RCC 7860 (cell line): Measurements from ENCODE around the gene KCNN3.
"Not testable (repeated sequence)": the region's sequence is repeated elsewhere in the genome, so short reads cannot be mapped to it uniquely, and the experiment has no call there.

ENCODE experiments used
- DNase-seq: peaks from one replicate; pipeline ENCODE4 v3.0.0-alpha.2; 2015; ENCODE audit warnings: low spot score
- FAIRE-seq: peaks from 2 replicates; lab custom pipeline; 2012; peaks lifted over from hg19 to GRCh38; lab: Jason Lieb, UNC

KCNN3 gene

DNA sequence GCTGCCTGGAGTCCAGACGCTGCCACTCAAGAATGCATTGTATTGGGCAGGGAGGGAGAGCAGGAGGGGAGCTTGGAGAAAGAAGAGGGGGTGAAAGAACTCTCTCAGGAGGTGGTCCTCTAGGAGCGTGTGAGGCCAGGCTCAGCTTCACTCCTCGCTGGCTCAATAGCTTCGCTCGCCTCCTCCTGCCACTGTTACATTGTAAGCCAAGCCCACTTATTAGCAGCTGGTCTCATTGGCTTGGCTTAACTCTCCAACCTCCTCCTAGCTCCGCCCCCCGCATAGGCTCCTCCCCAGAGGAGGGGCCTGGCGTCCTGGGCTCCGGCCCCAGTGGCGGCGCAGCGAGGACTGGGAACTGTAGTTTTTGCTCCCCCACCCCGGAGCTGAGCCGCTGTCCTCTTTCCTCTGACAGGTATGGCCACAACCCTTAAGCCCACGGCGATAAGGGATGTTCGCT, at the start of gene KCNN3:
TSS of gene KCNN3 (minus strand) at position 167 of the 457 bp plus-strand sequence. CDS start 317 bp downstream, outside the sequence.
- no peak for FAIRE-seq

DNA sequence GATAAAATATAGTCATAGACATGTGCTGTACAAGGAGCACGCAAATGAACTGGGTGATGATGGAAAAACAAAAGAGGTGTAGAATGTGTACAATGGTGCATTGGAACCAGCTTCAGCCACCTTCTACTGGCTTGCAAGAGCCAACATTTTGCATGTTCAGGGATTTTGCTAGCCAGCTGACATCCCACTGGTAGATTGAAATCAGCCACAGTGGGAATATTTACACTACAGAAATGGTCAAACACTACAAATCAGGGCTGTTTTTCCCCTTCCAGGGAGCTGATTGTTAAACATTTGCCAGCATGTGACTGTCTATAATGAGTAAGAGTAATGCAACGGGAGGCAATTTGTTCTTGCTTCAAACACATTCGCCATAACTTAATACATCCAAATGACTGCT, 43.2 kb upstream of the KCNN3 start:
- DNase-seq = no peak
- FAIRE-seq = no peak

More for the DNA sequence above, at the start of gene KCNN3:
- no peak for DNase-seq

DNA sequence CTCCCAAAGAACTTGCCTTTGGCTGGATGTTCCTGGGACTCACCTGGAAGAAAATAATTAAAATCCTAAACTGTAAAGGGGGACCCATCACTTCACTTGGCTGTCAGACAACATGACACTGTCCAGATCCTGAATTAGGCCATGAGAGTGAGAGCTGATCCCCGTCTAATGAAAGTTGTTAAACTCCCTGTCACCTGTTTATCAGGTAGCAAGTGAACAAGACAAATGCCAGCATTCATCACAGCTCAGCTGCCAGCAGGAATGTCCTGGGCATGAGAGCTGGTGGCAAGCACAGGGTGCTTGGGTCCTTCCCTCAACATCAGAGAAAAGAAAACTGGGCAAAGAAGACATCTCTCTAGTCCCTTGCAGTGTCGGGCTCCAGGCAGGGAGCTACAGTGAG, 42.7 kb upstream of the KCNN3 start:
- DNase-seq (no peak), FAIRE-seq (no peak)

DNA sequence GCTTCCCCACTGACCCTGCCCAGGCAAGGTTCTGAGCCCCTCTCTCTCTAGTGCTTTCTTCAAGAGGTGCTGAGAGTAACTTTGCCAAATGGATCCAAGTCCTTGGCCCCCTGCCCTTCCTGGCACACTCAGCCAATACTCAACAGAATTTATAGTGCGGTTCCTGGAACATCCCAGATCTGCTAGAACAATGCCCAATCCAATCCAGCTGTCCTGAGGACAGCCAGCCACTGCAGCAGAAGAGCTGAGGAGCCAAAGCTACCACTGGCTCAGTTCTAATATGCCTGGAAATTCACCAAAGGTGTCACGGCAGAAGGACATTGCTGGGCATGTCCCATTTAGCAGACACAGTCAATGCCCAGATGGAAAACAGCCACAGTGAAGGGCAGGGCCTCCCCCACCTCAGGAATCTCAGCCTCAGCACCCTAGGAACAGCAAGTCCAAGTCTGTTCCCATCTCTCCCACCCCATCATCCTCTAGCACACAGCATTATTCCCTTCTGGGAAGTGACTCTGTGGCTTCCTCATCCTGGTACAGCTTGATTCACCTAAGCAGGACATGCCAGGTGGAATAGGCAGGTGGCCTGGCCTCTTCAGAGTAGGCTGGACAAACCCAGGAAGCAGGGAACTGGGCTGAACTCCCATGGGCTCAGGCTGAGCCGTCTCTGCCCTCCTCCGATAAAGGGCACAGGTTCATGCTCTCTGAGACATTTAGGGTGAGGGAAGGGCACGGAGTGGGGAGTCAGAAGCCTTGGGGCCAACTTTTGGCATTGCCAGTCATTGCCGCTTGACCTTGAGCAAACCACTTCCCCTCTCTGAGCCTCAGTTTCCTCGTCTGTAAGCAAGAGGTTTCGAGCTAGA, 41.8 kb upstream of the KCNN3 start:
- no peak for FAIRE-seq
- no peak for DNase-seq

DNA sequence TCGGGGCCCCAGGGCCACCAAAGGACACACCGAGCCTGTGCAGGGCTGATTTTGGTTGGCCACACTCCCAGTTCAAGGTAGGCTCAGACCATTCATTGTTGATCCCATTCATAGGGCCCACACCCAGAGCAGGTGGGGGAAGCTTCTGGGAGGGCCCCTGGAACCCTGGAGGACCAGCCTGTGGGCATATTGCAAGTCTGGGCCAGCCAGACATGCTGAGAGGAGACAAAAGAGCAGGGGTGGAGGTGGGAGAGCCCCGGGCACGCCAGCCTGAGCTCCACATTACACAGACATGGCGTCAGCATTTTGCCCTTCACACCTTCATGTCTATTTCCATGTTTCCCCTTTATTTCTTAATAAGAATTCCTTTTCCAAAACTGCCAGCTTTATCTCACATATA, 40.8 kb upstream of the KCNN3 start:
- DNase-seq (no peak), FAIRE-seq (no peak)

DNA sequence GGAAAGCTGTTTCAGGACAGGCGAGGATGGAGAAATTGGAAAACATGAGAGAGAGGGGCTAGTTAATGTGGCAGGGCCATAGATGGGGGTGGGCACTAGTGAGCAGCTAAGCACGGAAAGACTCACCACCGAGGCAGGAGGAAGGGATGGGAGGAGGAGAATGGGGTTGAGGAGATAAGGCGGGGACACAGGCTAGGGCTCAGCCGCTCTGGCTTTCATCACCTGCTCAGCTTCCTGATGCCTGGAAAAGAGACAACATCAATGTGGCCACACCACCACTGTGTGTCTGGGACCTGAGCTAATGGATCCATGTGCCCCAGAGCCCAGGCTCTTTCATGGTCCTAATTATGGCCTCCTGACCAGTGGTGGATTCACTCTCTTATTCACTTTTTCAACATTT, 38.9 kb upstream of the KCNN3 start:
- DNase-seq (no peak), FAIRE-seq (no peak)

- DNase-seq, FAIRE-seq: not testable (repeated sequence)
These were observed 38.0 kb upstream of the KCNN3 start for GRCh38 chr1:154908129-154908528.

DNA sequence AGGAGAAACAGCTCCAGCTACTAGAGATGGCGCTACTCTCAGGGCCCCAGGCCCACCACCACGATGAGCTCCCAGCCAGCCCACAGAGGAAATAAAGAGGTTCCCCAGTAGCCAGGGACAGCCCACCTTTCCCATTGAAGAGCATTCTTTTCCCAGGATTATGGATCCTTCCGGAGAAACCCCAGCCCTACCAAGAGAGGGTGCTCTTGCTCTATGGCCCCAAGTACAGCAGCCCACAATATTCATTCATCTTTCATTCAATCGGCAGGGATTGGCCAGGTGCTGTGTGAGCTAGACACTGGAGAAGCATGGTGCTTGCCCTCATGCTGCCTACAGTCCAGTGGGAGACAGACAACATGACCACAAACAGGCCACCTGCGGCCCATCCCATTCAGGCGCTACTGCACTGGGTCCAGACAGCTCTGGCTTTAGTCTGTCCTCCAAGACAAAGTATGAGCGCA, 36.6 kb upstream of the KCNN3 start:
- DNase-seq = no peak
- FAIRE-seq = no peak

GRCh38 chr1:154902938-154903566, 33.0 kb upstream of the KCNN3 start:
- FAIRE-seq (no peak), DNase-seq (no peak)

DNA sequence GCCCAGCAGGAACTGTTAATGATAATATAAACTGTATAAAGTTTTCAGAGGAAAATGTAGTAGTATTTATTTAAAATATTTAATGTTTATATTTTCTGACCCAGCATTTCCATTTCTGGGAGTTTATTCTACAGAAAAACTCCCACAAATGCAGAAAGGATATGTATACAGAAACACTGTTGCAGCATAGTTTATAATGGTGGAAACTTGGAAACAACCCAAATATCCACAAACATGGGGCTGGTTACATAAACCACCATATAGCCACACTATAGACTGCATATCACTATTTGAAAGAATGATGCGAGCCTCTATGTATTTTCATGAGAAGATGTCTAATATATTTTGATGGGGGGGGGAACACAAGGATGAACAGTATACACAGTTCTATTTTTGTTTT, 31.5 kb upstream of the KCNN3 start:
- no peak for FAIRE-seq
- DNase-seq = no peak

DNA sequence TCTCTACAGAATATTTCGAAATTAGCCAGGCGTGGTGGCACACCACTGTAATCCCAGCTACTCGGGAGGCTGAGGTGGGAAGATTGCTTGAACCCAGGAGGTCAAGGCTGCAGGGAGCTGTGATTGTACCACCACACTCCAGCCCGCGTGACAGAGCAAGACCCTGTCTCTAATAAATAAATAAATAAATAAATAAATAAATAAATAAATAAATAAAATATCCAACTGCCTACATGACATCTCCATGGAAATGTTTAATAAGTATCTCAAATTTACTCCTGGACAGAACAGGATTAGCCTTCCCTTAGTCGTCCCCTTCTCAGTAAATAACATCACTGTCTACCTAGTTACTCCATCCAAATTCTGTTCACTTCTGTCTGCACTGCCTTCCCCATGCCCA, 29.0 kb upstream of the KCNN3 start:
- DNase-seq (no peak), FAIRE-seq (no peak)

DNA sequence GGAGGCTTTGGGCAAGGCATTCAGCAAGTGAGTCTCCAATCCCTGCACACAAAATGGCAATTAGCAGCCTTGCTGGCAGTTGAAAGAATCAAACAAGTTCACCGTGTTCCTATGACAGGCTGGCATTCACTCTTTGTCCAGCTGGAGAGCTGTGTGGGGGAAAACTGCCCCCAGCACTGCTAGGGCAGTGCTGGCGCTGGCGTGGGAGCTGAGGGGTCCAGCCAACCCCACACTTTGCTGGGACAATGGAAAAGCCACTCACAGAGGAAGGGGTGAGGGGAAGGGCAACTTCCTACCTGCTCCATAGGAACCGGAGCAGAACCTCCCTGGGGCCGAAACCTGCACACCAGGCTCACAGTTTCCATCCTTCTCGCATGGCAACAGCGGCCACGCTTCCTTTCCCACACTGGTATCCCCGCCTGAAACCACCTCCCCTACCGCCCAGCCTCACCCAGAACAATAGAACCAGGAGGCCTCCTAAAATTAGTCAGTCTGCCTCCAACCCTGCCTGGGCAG, 26.7 kb upstream of the KCNN3 start:
- no peak for FAIRE-seq

GRCh38 chr1:154895798-154896197, 25.7 kb upstream of the KCNN3 start:
- FAIRE-seq = no peak

More for the DNA sequence above, 26.7 kb upstream of the KCNN3 start:
- no peak for DNase-seq

DNA sequence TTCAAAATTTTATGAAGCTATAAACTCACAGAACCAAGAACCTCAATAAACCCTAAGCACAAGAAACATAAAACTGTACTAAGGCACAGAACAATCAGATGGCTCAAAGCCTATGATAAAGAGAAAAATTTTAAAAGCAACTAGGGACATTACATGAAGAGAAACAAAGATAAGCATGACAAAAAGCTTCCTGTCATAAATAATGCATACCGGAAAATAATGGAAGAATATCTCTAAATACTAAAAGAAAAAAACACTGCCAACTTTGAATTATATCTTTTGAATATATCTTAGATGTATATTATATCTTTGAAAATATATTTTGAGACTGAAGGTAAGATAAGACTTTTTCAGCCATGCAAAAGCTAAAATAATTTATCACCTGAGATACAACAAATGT, 21.4 kb upstream of the KCNN3 start:
- no peak for FAIRE-seq

More at GRCh38 chr1:154895798-154896197, 25.7 kb upstream of the KCNN3 start:
- DNase-seq = no peak

GRCh38 chr1:154888757-154889156, 18.7 kb upstream of the KCNN3 start:
- FAIRE-seq (no peak), DNase-seq (no peak)

More for the DNA sequence above, 21.4 kb upstream of the KCNN3 start:
- DNase-seq = no peak

- no peak for FAIRE-seq
- DNase-seq = no peak
These were observed 16.4 kb upstream of the KCNN3 start for GRCh38 chr1:154886281-154887015.

- DNase-seq (no peak), FAIRE-seq (no peak)
These were observed 15.0 kb upstream of the KCNN3 start for GRCh38 chr1:154884869-154885701.

GRCh38 chr1:154883919-154884868, 14.1 kb upstream of the KCNN3 start:
- FAIRE-seq = no peak
- DNase-seq = no peak
